KMS-11 (cell line): Measurements from ENCODE around the gene DOK7.
"Not testable (repeated sequence)": the region's sequence is repeated elsewhere in the genome, so short reads cannot be mapped to it uniquely, and the experiment has no call there.

Experiments
- H2AFZ ChIP-seq: fragments of 200-600 bp; sonication (generic); 2 replicates; pipeline ENCODE4 v1.6.1; 2016; ENCODE audit warnings: antibody characterized with exemption, mixed run types, low read depth
- H3K27ac ChIP-seq: fragments of 200-600 bp; sonication (generic); 2 replicates; pipeline ENCODE4 v1.6.1; 2016; ENCODE audit warnings: mild to moderate bottlenecking, mixed run types
- H3K27me3 ChIP-seq: fragments of 200-600 bp; sonication (generic); 2 replicates; pipeline ENCODE4 v1.6.1; 2017; ENCODE audit warnings: mild to moderate bottlenecking, low read depth, mixed run types, moderate library complexity; ENCODE audit not compliant: insufficient read depth
- H3K36me3 ChIP-seq: fragments of 200-600 bp; sonication (generic); 2 replicates; pipeline ENCODE4 v1.6.1; 2017; ENCODE audit warnings: mild to moderate bottlenecking, mixed run types; ENCODE audit not compliant: insufficient read depth
- H3K4me1 ChIP-seq: fragments of 200-600 bp; sonication (generic); 2 replicates; pipeline ENCODE4 v1.6.1; 2016; ENCODE audit warnings: mild to moderate bottlenecking, low read depth, mixed run types; ENCODE audit not compliant: poor library complexity, severe bottlenecking
- H3K4me2 ChIP-seq: fragments of 200-600 bp; sonication (generic); 2 replicates; pipeline ENCODE4 v1.7.0; 2016; ENCODE audit warnings: mild to moderate bottlenecking, mixed run types
- H3K4me3 ChIP-seq: fragments of 200-600 bp; sonication (generic); IDR thresholded peaks from 2 replicates; pipeline ENCODE4 v1.6.1; 2017; ENCODE audit warnings: low read depth, low read length, mixed read lengths; ENCODE audit not compliant: insufficient read depth
- H3K79me2 ChIP-seq: fragments of 200-600 bp; sonication (generic); 2 replicates; pipeline ENCODE4 v1.6.1; 2016; ENCODE audit warnings: low read depth, mixed run types; ENCODE audit not compliant: insufficient read depth
- H3K9ac ChIP-seq: fragments of 200-600 bp; sonication (generic); 2 replicates; pipeline ENCODE4 v1.6.1; 2016; ENCODE audit warnings: mild to moderate bottlenecking, mixed run types
- H4K20me1 ChIP-seq: fragments of 200-600 bp; sonication (generic); 2 replicates; pipeline ENCODE4 v1.6.1; 2016; ENCODE audit warnings: mild to moderate bottlenecking, mixed run types; ENCODE audit not compliant: insufficient read depth
- TF ChIP-seq, protein P1 (sequence below): fragments of 200-600 bp; sonication (generic); conservative IDR thresholded peaks from 2 replicates; pipeline ENCODE4 v1.6.1; 2017; ENCODE audit warnings: low read depth, mild to moderate bottlenecking, antibody characterized with exemption, low read length, moderate library complexity, mixed read lengths

DOK7 gene

DNA sequence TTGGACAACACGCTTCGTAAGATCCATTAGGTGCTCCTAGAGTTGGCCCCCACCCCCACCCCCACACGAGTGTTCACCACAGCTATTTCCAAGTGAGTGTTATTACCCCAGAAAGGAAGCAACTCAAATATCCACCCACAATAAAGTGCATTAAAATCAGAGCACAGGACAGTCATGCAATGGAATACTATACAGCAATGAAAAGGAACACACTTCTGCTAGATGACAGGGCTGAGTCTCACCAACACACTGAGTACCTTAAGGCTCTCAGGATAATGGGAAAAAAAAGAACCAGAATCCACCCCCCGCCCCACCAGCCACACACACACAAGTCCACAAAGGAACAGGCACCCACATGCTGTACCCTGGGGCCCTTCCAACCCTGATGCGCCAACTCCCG is 48.1 kb downstream of the DOK7 start:
- H2AFZ ChIP-seq, result no peak overlapping the region

DNA sequence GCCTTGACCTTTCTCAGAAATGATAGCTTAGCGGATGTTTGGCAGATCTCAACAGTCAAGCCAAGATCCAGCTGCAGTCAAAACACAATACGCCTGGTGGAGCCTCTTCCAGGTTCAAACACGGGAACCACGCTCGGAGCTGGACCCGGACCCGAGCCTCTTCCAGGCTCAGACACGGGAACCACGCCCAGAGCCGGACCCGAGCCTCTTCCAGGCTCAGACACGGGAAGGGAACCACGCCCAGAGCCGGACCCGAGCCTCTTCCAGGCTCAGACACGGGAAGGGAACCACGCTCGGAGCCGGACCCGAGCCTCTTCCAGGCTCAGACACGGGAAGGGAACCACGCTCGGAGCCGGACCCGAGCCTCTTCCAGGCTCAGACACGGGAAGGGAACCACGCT is 48.5 kb downstream of the DOK7 start:
- H3K79me2 ChIP-seq, H2AFZ ChIP-seq, H3K4me3 ChIP-seq, H3K27me3 ChIP-seq, H3K4me1 ChIP-seq, H3K4me2 ChIP-seq, H3K27ac ChIP-seq, H4K20me1 ChIP-seq, H3K9ac ChIP-seq, H3K36me3 ChIP-seq: not testable (repeated sequence)

More for the DNA sequence above, 48.1 kb downstream of the DOK7 start:
- TF ChIP-seq, protein P1, sequence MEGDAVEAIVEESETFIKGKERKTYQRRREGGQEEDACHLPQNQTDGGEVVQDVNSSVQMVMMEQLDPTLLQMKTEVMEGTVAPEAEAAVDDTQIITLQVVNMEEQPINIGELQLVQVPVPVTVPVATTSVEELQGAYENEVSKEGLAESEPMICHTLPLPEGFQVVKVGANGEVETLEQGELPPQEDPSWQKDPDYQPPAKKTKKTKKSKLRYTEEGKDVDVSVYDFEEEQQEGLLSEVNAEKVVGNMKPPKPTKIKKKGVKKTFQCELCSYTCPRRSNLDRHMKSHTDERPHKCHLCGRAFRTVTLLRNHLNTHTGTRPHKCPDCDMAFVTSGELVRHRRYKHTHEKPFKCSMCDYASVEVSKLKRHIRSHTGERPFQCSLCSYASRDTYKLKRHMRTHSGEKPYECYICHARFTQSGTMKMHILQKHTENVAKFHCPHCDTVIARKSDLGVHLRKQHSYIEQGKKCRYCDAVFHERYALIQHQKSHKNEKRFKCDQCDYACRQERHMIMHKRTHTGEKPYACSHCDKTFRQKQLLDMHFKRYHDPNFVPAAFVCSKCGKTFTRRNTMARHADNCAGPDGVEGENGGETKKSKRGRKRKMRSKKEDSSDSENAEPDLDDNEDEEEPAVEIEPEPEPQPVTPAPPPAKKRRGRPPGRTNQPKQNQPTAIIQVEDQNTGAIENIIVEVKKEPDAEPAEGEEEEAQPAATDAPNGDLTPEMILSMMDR, result no peak
- Histone ChIP-seq H3K4me3 (no peak overlapping the region), H3K9ac (no peak overlapping the region), H3K4me2 (no peak overlapping the region), H4K20me1 (no peaks in the 10 kb centered on the region), H3K4me1 (no peaks in the 10 kb centered on the region), H3K27ac (no peak overlapping the region), H3K79me2 (no peaks in the 10 kb centered on the region), H3K27me3 (no peaks in the 10 kb centered on the region), H3K36me3 (no peaks in the 10 kb centered on the region)

- TF ChIP-seq, protein P1, result no peak
- H3K9ac ChIP-seq, result no peak overlapping the region
- H3K79me2 ChIP-seq, result no peaks in the 10 kb centered on the region
- H3K27ac ChIP-seq, result no peak overlapping the region
- no peak overlapping the region for H3K4me3 ChIP-seq
- H3K4me1 ChIP-seq, result no peaks in the 10 kb centered on the region
- no peaks in the 10 kb centered on the region for H3K27me3 ChIP-seq
- H3K4me2 ChIP-seq, result no peak overlapping the region
- H3K36me3 ChIP-seq, result no peaks in the 10 kb centered on the region
- no peak overlapping the region for H2AFZ ChIP-seq
- no peaks in the 10 kb centered on the region for H4K20me1 ChIP-seq
These were observed 49.2 kb downstream of the DOK7 start for GRCh38 chr4:3512279-3512678.

GRCh38 chr4:3512719-3513118 is 49.6 kb downstream of the DOK7 start:
- Histone ChIP-seq H3K4me1 (no peaks in the 10 kb centered on the region), H3K9ac (no peak overlapping the region), H3K79me2 (no peaks in the 10 kb centered on the region), H3K4me2 (no peak overlapping the region), H2AFZ (no peak overlapping the region), H3K27ac (no peak overlapping the region), H3K36me3 (no peaks in the 10 kb centered on the region), H3K4me3 (no peak overlapping the region), H3K27me3 (no peaks in the 10 kb centered on the region), H4K20me1 (no peaks in the 10 kb centered on the region)
- TF ChIP-seq, protein P1, result no peak

GRCh38 chr4:3513807-3514206 is 50.7 kb downstream of the DOK7 start:
- no peak overlapping the region for H3K27ac ChIP-seq
- H3K9ac ChIP-seq, result no peak overlapping the region
- no peaks in the 10 kb centered on the region for H3K79me2 ChIP-seq
- H3K27me3 ChIP-seq, result no peaks in the 10 kb centered on the region
- H3K4me1 ChIP-seq, result no peaks in the 10 kb centered on the region
- TF ChIP-seq, protein P1, result no peak
- no peak overlapping the region for H3K4me3 ChIP-seq
- H3K4me2 ChIP-seq, result no peak overlapping the region
- no peaks in the 10 kb centered on the region for H3K36me3 ChIP-seq
- H2AFZ ChIP-seq, result no peak overlapping the region
- H4K20me1 ChIP-seq, result no peaks in the 10 kb centered on the region
